GM18870 (cell line): ENCODE measurements around the gene ZNF594.
"Not testable (repeated sequence)": the region's sequence is repeated elsewhere in the genome, so short reads cannot be mapped to it uniquely, and the experiment has no call there.

Experiments used
- ATAC-seq: cut with Tn5 transposase; IDR thresholded peaks from one replicate; pipeline ENCODE4 v1.9.1; 2021; ENCODE audit warnings: moderate library complexity; ENCODE audit not compliant: unreplicated experiment

The ZNF594 gene

DNA sequence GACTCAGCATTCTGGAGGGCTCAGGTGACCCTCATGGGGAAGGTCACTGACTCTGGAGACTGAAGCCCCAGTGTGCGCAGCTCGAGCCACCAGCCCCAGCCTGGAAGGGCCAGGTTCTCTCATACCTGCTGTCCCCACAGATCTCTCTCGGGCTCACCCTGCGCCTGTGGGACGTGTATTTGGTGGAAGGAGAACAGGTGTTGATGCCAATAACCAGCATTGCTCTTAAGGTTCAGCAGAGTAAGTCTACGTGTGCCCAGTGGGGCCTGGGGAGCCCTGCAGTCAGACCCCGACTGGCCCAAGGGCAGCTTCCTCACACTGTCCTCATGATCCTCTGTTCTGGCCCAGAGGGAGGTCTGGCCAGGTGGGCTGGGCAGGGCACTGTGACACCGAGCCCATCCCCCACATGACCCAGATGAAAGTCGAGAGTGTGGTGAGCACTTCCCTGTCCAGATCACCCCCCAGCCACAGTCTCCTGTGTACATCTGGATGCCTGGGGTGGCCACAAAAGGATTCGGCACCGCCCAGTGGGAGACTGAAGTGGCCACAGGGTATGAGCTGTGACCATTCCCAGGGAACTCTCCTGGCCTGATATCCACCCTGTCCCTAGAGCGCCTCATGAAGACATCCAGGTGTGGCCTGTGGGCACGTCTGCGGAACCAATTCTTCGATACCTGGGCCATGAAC is 54.0 kb downstream of the ZNF594 start:
- ATAC-seq, result not testable (repeated sequence)

DNA sequence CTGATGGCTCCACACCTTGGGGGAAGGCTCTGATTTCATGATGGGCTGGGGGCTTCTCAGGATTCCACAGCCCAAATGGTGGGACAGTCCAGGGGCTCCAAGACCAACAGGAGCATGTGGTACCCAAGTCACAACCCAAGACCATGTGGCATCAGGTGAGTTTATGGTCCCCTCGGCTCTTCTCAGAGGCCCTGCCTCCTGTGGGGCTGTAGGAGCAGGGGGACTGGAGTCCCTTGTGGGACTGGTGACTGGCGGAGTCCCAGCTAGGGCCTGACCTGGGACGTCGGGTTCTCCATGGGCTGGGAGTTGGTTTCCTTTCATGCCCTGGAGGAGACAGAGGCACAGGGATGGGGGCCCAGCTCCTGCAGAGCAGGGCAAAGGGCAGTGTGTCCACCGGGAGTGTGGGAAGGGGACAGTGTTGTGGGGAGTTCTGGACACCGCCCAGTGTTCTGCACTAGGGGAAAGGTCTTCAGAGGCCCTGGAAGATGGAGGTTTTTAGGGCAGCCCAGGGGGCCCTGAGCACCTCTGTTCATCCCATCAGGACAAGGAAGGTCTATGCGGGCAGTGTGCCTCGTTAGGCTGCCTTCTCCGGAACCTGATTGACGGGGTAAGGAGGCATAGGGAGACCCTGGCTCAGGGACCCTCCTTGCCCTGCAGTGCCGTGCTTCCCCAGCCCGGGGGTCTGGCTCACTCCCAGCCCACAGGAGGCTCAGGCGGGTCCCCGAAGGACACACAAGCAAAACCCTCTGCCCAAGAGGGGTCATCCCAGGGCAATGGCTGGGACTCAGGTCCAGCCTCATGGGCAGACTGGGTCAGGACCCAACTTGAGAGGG is 54.9 kb downstream of the ZNF594 start:
- ATAC-seq, result not testable (repeated sequence)

DNA sequence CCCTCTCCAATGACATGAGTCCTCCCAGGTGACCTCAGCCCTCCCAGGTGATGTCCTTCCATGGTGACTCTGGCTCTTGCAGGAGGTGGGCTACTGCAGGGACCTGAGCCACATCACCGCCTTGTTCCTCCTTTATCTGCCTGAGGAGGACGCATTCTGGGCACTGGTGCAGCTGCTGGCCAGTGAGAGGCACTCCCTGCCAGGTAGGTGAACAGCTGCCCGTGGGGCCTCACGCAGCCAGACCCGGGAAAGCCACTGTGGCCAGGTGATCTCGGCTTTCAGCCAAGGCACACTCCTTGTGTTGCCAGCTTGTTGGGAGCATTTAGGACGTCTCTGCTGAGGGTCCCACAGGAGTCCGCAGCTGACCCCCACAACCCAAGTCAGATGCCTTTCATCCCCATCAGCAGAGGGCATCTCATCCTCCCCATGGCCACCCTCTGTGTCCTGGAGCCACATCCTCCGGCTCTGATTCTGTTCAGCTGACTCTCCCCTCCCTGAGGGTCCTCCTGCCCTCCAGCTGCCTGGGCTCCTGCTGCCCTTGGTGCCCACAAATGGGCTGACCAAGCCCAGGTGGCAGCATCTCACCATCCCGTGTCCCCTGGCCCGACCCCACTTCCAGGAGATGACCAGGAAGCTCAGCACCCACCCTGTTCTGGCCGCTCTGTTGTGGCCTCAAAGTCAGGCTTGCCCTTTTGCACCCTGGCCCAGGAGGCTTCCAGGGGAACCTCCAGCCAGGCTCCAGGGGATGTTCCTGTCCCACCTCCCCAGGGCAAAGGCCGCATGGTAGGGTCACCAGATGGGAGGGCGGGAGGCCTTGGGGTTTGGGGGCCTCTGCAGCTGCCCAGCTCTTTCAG is 55.7 kb downstream of the ZNF594 start:
- no peak for ATAC-seq

DNA sequence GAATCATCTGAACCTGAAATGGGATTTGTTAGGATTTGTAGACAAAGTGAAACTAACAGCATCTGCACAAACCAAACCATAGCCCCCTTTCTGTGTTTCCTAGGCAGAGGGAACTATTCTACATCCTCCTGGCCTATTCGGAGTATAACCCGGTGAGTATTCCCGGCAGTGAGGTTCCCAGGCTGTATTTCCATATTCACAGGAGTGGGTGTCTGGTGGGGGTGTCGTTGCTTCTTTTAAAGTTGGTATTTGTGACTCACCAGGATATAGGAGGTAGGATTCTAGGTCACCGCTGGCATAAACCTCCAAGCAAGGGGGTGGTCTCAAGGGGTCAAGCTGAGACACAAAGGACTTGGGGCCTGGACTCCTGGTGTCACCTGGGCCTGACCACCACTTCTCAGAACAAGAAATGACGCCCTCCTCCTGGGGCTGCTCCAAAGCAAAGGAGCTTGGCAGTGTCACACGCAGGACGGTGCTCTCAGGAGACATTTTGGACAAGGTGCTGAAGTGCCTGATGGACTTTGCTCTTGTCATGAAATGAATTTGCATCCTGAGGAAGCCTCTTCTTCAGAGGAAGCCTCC is 56.4 kb downstream of the ZNF594 start:
- not testable (repeated sequence) for ATAC-seq

DNA sequence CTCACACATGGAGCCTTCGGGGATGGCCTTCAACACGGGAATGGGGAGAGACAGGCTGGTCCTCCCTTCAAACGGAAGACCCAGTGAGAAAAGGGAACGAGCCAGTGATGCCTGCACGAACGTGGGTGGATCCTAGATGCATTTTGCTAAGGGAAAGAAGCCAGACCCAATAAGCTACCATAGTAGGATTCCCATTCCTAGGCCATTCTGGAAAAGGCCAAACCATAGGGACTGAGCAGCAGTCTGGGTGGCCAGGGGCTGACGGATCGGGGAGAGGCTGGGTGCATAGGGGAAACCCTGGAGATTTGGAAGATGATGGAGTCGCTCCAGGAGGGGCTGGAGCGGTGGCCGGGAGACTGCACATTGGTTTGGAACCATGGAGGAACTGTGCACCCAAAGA is 57.1 kb downstream of the ZNF594 start:
- not testable (repeated sequence) for ATAC-seq

DNA sequence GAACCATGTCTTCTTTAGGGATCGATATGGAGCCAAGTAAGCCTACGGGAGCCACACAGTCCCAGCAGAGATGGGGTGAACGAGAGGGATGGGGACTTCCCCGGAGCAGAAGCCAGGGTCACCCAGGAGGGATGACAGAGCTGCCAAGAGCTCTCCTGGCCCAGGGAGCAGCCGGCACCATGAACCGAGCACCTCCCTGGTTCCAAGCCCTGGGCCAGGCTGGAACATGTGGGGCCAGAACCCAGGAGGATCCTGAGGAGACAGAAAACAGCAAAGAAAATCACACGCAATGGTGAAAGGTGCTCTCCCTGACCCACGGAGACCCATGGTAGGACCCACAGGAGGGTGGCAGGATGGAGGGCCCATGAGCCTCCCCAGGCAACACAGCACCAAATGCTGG is 57.7 kb downstream of the ZNF594 start:
- not testable (repeated sequence) for ATAC-seq

DNA sequence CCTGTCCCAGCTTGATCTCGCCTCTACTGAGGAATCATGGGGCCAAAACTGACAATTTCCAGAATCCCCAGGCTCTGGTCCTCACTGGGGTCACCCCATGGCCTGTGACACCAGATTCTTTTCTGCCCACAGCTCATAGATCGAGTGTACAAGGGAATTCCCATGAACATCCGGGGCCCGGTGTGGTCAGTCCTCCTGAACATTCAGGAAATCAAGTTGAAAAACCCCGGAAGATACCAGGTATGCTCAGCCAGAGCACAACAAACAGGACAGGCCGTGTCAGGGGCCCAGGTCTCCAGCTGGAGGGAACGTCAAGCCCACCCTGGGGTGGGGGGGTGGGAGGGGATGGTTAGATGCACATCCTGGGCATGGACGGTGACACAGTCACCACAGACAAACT is 58.4 kb downstream of the ZNF594 start:
- ATAC-seq, result no peak

DNA sequence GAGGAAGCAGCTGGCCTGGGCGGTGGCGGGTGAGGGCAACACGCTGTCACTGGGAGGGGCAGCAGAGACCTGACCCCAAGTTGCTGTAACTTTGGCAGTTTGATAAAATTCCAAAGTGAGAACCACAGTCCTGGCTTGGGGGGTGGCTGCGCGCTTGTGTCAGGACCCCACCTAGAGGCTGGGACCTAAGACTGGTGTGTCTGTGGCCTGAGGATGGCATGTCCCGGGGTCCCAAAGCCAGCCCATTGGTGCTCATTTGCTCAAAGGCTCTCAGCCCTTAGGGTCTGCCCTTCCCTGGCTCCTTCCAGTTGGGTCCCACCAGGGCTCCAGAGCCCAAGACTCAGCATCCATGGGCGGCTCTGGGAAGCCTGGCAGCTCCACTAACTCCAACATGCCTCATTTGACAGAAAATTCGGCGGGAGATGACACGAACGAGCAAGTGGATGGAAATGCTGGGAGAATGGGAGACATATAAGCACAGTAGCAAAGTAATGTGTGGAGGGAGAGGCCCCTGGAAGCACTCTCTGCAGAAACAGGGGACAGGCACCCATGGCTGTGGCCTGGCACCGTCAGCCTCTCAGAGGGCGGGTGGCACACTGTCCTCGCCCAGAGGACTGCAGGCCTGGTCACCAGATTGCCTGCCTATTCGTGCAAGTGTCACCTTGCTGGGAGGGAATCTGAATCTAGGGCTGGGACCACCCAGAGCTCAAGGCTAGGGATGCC is 59.0 kb downstream of the ZNF594 start:
- not testable (repeated sequence) for ATAC-seq

DNA sequence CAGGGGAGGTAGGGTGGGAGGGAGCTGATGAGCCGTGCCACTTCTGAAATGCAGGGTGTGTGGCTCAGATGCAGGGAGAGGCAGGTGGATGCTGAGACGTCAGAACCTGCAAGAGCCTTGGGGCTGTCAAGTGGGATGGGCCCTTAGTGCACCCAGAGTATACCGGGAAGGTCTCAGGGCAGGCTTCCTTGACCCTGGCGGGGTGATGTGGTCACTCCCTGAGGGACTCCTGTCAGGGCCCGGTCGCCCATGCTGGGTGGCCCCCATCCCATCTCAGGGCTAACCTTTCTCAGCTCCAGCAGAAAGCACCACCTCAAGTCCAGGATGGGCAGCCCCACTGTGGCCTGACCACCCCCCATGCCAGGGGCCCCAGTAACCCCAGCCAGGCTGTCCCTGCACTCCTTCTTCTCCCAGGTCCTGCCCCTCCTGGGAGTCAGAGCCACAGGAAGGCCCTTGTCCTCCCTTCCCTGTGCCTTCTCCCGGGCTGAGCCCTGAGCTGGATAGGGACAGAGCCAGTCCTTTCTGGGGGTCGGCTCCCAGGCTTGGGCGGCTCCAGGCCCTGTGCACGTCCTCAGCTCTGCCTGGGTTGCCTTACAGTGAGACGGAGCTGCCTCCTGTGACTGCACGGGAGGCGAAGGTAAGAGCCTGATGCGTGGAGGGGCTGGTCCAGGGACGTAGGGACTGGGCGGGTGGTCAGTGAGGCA is 59.7 kb downstream of the ZNF594 start:
- not testable (repeated sequence) for ATAC-seq

DNA sequence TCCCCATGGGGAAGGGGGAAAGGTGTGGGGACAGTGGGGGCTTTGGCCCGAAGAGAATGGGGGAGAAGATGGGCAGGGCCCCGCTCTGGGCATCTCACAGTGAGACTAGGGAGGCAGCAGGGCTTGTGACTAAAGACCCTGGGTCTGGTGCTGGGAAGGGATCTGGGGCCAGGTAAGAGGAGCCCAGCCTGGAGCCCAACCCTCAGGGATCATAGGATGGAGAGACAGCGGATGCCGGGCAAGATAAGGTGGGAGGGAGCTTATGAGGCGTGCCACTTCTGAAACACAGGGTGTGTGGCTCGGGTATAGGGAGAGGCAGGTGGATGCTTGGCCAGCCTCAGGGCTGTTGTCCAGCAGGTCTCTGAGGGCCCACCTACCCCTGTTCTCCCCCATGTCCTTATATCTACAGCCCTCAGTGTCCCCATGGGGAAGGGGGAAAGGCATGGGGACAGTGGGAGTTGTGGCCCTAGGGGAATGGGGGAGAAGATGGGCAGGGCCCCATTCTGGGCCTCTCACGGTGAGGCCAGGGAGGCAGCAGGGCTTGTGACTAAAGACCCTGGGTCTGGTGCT is 60.4 kb downstream of the ZNF594 start:
- ATAC-seq, result no peak

DNA sequence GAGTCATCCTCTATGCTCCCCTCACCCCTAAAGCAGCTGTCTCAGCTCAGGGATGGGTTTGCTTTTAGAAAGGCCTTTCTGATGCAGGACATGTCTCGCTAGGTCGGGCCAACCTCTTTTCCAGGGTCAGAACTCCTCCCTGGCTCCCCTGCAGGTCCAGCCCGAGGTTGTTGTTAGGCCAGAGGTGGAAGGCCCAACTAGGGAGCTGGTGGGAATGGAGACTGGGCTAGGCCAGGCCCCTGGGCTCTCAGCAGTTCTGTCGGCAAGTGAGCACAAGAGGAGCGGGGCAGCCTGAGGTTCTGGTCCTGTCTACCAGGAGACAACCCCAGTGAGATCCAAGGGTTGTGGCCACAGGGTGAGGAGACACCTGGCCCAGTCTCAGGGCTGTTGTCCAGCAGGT is 61.0 kb downstream of the ZNF594 start:
- ATAC-seq, result not testable (repeated sequence)

DNA sequence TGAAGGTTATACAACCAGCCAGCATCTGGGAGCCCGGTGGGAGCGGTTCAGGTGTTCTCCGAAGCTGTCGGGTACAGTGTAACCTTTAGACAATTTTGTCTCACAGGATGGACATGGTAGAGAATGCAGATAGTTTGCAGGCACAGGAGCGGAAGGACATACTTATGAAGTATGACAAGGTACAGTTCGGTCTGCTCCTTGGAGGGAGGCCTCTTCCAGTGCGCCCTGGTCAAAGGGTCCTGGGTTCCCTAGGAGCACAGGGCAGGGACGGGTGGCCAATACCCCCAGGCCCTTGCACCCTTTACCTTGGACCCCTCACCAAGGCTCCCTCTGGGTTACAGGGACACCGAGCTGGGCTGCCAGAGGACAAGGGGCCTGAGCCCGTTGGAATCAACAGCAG is 61.4 kb downstream of the ZNF594 start:
- not testable (repeated sequence) for ATAC-seq

DNA sequence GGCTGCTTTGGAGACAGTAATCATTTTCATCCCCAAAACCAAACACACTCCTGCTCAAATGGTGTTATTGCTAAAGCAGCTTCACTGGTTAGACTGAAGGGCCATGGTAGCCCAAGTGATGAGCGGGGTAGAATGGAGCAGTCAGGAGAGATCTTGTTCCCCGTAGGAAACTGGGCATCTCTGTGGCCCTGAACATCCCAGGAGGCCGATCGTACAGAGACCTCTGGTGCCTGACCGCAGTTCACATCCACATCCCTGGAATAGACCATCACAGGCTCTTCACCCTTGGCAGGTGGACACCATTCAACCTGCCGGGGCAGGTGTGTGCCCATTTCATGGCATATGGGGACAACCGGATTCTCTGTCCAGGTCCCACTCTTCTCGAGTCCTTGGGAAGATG is 61.9 kb downstream of the ZNF594 start:
- ATAC-seq, result not testable (repeated sequence)
